Activated naive CD8-positive, alpha-beta T cell treated with anti-CD3 and anti-CD28 coated beads, Interleukin-2, amount 50 U/mL, for 24 hours (primary cell): ENCODE measurements around the gene ROCK2.
"Not testable (repeated sequence)": the region's sequence is repeated elsewhere in the genome, so short reads cannot be mapped to it uniquely, and the experiment has no call there.

Source experiments
- ATAC-seq: fragments of 150-1000 bp; cut with Tn5 transposase; one replicate; pipeline ENCODE4 v1.10.0; 2021
- DNase-seq: peaks from one replicate; pipeline ENCODE4 v3.0.0; 2021
- H3K27ac Mint-ChIP-seq: one replicate; pipeline ENCODE4 v1.8.0; 2021; ENCODE audit warnings: mild to moderate bottlenecking, mixed read lengths
- H3K27me3 Mint-ChIP-seq: one replicate; pipeline ENCODE4 v1.8.0; 2021; ENCODE audit warnings: mixed read lengths
- H3K36me3 Mint-ChIP-seq: one replicate; pipeline ENCODE4 v1.8.0; 2021; ENCODE audit warnings: low read depth, mixed read lengths
- H3K4me1 Mint-ChIP-seq: one replicate; pipeline ENCODE4 v1.8.0; 2021; ENCODE audit warnings: mixed read lengths
- H3K4me3 Mint-ChIP-seq: one replicate; pipeline ENCODE4 v1.8.0; 2021; ENCODE audit warnings: mild to moderate bottlenecking, moderate library complexity, mixed read lengths
- H3K9me3 Mint-ChIP-seq: one replicate; pipeline ENCODE4 v1.8.0; 2021; ENCODE audit warnings: mixed read lengths

Gene ROCK2

DNA sequence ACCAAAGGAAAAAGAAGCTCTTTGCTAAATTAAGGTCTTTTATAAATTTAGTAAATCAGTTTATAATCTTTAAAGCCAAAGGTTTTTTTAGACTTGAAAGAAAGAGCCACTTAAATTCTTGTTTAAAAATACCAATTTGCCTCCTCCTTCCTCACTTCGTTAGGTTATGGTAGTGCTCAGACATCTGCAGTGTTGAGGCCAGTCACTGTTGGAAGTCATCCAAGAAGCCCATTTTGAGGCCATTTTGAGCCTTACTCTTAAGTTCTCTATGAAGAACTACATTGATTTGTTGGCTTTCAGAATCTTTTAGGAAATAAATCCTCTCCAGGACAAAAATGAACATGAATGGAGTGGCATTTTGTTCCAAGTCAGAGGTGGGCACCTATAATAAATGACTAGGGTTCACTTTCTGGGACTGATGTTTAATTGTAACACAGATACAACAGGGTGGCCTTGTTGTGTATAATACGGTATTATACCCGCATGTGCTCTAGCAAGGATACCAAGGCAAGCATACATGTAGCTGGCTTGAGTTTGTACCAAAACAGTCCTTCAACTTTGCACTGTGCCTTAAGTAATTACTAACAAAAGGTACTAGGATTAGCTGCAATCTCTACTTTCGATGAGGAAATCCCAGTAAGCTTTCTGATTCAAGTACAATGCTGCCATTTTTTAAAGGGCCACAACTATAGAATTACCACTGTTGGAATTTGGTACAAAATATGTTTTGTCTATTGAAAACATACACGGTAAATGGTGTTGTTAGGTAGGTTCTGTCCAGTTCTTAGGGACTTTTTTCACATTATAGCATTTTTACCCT lies 166.4 kb downstream of the ROCK2 start:
- H3K27me3 Mint-ChIP-seq = no peaks in the 10 kb centered on the region
- ATAC-seq = no peak

DNA sequence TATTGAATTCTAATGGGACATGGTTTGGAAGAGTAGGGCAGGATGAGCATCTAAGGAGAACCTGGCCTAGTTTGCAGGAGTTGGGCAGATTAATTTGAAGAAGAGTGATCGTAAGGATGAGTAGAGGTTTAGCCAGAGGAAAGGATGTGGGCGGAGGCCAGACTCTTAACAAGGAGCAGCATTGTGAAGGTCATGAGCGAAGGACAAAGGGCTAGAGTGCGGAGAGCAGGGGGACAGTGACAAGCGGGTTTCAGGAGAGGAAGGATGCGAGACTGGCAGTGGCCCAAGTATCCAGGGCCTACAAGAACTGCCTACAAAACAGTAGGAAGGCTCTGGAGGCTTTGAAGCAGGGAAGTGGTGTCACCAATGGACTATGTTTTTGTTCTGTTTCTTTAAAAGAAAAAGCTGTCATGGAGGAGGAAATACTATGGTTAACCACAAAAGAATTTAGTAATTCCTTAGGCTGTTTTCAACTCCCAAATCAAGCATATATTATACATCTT lies 169.1 kb downstream of the ROCK2 start:
- Mint-ChIP-seq H3K27ac (peak overlapping the region; percentile 13), H3K36me3 (peaks cover 1% of the 10 kb centered on the region), H3K27me3 (no peaks in the 10 kb centered on the region), H3K4me1 (peaks cover 12% of the 10 kb centered on the region), H3K4me3 (no peak overlapping the region), H3K9me3 (no peaks in the 10 kb centered on the region)
- DNase-seq (no peak), ATAC-seq (no peak)

More for the DNA sequence above, 166.4 kb downstream of the ROCK2 start:
- Mint-ChIP-seq H3K9me3 (no peaks in the 10 kb centered on the region), H3K4me1 (peaks cover 12% of the 10 kb centered on the region), H3K4me3 (no peak overlapping the region), H3K36me3 (peaks cover 1% of the 10 kb centered on the region), H3K27ac (no peak overlapping the region)
- no peak for DNase-seq

DNA sequence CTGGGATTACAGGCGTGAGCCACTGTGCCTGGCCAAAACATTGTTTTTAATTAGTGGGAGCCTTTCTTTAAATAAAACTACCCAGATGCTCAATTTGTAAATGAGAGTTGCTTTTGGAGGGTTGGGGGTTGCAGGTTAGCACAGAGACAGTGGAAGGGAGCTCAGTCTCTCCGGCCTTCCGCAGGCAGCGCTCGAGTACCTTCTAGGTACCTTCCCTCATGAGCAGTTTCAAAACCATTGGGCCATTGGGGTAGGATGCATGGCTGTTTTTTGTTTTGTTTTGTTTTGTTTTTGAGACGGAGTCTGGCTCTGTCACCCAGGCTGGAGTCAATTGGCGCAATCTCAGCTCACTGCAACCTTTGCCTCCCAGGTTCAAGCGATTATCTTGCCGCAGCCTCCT lies 170.2 kb downstream of the ROCK2 start:
- ATAC-seq (no peak), DNase-seq (no peak)
- no peaks in the 10 kb centered on the region for H3K27me3 Mint-ChIP-seq
- H3K36me3 Mint-ChIP-seq = peaks cover 1% of the 10 kb centered on the region
- no peaks in the 10 kb centered on the region for H3K9me3 Mint-ChIP-seq
- peaks cover 12% of the 10 kb centered on the region for H3K4me1 Mint-ChIP-seq
- no peak overlapping the region for H3K4me3 Mint-ChIP-seq
- no peak overlapping the region for H3K27ac Mint-ChIP-seq

DNA sequence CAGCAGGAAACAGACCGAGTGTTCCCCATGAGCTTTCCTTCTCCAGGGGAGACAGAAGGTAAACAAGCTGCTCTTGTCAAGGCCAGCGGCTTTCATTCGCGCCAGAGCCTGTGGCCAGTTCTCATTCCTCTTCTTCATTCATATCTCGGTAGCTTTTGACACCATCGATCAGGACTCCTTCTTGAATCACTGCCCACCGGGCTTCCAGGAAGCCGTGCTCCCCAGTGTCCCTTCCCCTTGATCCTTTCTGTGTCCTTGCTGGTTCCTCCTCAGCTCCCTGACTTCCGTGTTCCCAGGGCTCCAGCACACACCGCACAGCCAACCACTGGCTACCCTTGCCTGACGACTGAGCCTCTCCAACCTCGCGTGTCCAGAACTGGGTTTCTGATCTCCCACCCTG lies 175.1 kb downstream of the ROCK2 start:
- no peak overlapping the region for H3K4me3 Mint-ChIP-seq
- H3K36me3 Mint-ChIP-seq = no peaks in the 10 kb centered on the region
- no peak for DNase-seq
- no peaks in the 10 kb centered on the region for H3K4me1 Mint-ChIP-seq
- ATAC-seq = no peak
- no peaks in the 10 kb centered on the region for H3K9me3 Mint-ChIP-seq
- no peak overlapping the region for H3K27ac Mint-ChIP-seq
- H3K27me3 Mint-ChIP-seq = no peaks in the 10 kb centered on the region

DNA sequence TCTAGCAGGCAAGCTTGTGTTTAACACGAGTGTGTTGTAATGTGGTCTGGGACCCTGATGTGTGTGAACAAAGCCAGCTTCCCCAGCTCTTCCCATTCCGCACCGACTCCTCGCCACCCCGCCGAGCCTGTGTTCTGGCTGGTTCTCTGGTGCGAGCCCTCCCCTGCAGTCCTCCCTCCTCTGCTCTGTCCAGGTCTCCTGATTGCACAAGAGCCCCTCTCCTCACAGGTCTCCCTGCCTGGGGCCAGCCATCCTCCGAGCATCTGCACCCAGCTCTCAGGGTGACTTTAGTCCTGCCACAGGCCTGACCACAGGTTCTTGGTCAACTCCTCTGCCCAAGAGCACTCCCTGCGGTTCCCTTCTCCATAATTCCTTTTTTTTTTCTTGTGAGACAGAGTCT lies 175.9 kb downstream of the ROCK2 start:
- DNase-seq = no peak
- H3K9me3 Mint-ChIP-seq = no peaks in the 10 kb centered on the region
- peaks cover 3% of the 10 kb centered on the region for H3K36me3 Mint-ChIP-seq
- no peaks in the 10 kb centered on the region for H3K27me3 Mint-ChIP-seq
- no peak overlapping the region for H3K4me3 Mint-ChIP-seq
- no peak for ATAC-seq
- no peak overlapping the region for H3K27ac Mint-ChIP-seq
- H3K4me1 Mint-ChIP-seq = no peaks in the 10 kb centered on the region

DNA sequence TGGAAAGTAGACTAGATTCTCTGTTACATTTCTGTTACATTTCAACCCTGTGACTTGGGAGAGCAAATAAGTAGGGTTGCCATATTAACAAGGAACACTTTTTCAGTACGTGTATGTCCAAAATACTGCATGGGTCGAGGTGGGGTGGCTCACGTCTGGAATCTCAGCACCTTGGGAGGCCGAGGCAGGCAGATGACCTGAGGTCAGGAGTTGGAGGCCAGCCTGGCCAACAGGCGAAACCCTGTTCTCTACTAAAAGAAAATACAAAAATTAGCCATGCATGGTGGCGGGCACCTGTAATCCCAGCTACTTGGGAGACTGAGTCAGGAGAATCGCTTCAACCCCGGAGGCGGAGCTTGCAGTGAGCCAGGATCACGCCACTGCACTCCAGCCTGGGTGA lies 178.0 kb downstream of the ROCK2 start:
- peaks cover 3% of the 10 kb centered on the region for H3K36me3 Mint-ChIP-seq
- no peak for ATAC-seq
- no peaks in the 10 kb centered on the region for H3K4me1 Mint-ChIP-seq
- H3K9me3 Mint-ChIP-seq = no peaks in the 10 kb centered on the region
- no peaks in the 10 kb centered on the region for H3K27me3 Mint-ChIP-seq
- no peak overlapping the region for H3K27ac Mint-ChIP-seq
- DNase-seq = no peak
- H3K4me3 Mint-ChIP-seq = no peak overlapping the region

DNA sequence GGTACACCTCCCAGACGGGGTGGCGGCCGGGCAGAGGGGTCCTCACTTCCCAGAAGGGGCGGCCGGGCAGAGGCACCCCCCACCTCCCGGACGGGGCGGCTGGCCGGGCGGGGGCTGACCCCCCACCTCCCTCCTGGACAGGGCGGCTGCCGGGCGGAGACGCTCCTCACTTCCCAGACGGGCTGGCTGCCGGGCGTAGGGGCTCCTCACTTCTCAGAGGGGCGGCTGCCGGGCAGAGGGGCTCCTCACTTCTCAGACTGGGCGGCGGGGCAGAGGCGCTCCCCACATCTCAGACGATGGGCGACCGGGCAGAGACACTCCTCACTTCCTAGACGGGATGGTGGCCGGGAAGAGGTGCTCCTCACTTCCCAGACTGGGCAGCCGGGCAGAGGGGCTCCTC lies 179.4 kb downstream of the ROCK2 start:
- not testable (repeated sequence) for H3K27ac Mint-ChIP-seq, DNase-seq, ATAC-seq

DNA sequence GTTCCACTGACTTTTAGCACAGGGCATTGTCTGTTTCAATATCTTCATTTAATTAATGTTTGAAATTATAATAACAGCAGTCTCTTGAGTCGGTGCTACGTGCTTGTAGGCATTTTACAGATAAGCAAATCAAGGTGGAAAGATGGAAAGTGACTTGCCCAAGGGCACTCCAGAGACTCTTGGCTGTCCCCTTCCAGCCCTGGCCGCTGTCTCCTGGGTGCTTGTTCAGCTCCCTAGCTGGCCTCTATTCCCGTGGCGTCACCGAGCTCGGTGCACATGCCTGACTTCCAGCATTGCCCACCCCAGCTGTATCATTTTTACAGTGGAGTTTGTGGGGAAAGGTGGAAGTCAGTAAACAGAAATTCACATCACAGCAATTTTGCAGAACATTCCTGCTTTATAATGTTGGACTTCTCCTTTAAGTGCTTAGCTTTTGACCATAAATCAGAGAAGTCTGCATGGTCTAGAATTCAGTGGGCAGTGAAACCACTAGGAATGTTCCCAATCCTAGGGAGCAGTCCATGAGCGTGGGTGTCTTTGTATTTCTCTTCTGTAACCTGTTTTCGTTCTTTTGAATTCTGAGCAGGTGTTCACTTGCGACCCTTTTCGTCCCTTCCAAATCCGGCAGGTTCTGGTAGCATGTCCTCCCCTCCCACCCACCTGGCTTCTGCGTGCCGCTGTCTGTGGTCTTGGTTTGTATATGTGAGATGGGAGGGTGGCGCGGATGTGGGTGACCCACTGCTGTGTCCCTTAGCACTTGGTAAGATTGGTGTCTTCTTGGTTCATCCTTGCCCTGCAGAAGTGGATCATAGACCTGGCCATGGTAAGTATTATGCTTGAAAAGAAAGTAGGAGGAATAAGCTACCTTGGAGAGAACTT lies 180.8 kb downstream of the ROCK2 start:
- H3K27me3 Mint-ChIP-seq = no peaks in the 10 kb centered on the region
- no peak overlapping the region for H3K27ac Mint-ChIP-seq
- H3K36me3 Mint-ChIP-seq = peaks cover 3% of the 10 kb centered on the region
- no peaks in the 10 kb centered on the region for H3K9me3 Mint-ChIP-seq
- H3K4me3 Mint-ChIP-seq = no peak overlapping the region
- DNase-seq (no peak), ATAC-seq (no peak)
- peaks cover 12% of the 10 kb centered on the region for H3K4me1 Mint-ChIP-seq

More for the DNA sequence above, 179.4 kb downstream of the ROCK2 start:
- peaks cover 12% of the 10 kb centered on the region for H3K4me1 Mint-ChIP-seq
- H3K36me3 Mint-ChIP-seq, H3K9me3 Mint-ChIP-seq, H3K27me3 Mint-ChIP-seq, H3K4me3 Mint-ChIP-seq: not testable (repeated sequence)

DNA sequence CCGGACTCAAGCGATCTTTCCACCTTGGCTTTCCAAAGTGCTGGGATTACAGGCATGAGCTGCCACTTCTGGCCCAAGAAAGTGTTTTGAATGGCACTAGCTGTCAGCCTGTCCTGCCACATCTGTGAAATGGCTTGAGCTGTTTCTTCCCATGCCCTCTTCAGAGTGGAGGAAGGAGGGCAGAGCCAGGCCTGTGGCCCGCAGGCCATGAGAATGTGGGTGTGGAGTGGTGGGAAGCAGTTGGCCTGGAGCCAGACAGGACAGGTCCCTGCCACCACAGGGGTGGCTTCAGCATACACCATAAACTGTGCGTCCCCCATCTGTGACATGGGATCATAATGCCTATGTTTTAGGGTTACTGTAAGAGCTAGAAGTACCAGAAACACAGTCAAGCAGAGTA lies 182.7 kb downstream of the ROCK2 start:
- Mint-ChIP-seq H3K9me3 (no peaks in the 10 kb centered on the region), H3K4me3 (no peak overlapping the region), H3K27me3 (no peaks in the 10 kb centered on the region), H3K36me3 (peaks cover 3% of the 10 kb centered on the region), H3K4me1 (peaks cover 12% of the 10 kb centered on the region), H3K27ac (no peak overlapping the region)
- no peak for ATAC-seq
- no peak for DNase-seq

DNA sequence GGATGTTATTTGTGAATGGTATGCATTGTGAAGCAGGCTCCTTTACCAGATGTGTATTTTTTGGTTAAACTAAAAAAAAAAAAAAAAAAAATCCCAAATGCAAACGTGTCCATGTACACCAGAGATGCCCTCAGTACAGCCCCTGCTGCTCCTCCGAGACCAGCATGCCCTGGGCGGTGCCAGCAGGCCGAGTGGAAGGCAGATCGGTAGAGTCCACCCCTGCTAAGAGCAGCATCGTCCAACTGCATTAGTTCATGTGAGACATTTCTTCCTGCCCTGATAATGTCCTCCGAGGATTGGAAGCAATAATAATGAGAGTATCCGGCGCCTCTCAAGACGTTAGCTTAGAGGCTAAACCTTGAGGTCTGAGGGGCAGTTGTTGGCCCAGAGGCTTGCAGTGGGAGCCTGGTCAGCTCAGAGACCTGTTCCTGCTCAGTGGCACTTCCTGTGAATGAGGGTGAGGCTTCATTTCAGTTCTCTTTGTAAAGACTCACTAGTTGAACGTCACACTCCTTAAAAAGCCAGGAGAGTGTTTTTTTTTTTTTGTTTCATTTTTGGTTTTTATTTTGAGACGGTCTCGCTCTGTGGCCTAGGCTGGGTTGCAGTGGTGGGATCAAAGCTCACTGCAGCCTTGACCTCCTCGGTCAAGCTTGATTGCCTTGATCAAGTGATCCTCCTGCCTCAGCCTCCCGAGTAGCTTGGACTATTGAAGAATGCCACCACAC lies 183.5 kb downstream of the ROCK2 start:
- Mint-ChIP-seq H3K27me3 (no peaks in the 10 kb centered on the region), H3K4me3 (peak overlapping the region; percentile 36), H3K36me3 (peaks cover 3% of the 10 kb centered on the region), H3K27ac (peak overlapping the region; percentile 62), H3K9me3 (no peaks in the 10 kb centered on the region), H3K4me1 (peaks cover 15% of the 10 kb centered on the region)
- ATAC-seq (peak; percentile 45), DNase-seq (no peak)

DNA sequence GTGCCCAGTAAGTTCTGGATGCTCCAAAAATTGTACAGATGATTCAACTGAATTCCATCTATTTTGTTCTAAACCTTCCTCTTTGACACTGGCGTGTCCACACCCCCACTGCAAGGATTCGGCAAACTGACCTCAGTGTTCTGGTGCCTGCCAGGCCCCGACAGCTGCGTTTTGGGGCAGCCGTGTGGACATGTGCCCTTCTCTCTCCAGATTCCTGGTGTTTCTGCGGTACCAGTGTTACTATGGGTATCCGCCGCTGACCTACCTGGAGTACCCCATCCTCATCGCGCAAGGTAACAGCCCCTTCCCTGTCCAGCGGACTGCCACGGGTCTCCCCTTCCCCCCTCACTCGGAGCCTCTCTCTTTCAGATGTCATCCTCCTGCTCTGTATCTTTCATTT lies 184.2 kb downstream of the ROCK2 start:
- Mint-ChIP-seq H3K9me3 (no peaks in the 10 kb centered on the region), H3K4me3 (no peak overlapping the region)

DNA sequence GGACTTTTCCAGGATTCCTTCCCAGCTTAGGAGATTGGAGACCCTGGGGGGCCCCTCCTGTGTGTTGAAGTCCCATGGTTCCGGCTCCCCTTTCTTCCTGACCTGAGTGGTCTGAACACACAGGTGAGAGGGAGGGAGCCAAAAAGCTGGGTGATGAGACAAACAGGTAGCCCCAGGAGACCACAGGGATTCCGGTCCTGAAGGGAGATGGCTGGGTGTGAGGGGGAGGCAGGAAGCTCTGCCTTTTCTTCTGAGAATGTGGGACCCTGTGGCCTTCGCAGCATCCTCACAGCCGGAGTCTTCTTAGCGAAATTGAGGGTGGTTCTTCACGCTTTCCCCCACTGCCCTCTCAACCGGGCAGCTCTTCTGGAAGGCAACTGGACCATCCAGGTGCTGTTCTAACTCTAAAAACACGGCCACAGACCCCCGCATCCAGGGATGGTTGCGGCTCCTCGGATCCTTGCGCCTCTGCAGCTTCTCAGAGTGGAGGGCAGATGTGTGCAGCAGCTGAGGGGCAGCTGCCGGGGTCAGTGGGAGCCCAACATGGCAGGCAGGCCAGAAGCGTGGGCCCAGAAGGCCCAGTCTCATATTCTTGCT lies 184.8 kb downstream of the ROCK2 start:
- H3K27me3 Mint-ChIP-seq = no peaks in the 10 kb centered on the region
- H3K4me3 Mint-ChIP-seq = no peak overlapping the region
- DNase-seq = no peak
- peaks cover 16% of the 10 kb centered on the region for H3K4me1 Mint-ChIP-seq
- H3K27ac Mint-ChIP-seq = no peak overlapping the region
- H3K9me3 Mint-ChIP-seq = no peaks in the 10 kb centered on the region
- ATAC-seq = no peak
- H3K36me3 Mint-ChIP-seq = peaks cover 3% of the 10 kb centered on the region

More for the DNA sequence above, 184.2 kb downstream of the ROCK2 start:
- Mint-ChIP-seq H3K27ac (no peak overlapping the region), H3K4me1 (peaks cover 16% of the 10 kb centered on the region), H3K36me3 (peaks cover 3% of the 10 kb centered on the region), H3K27me3 (no peaks in the 10 kb centered on the region)
- no peak for DNase-seq
- ATAC-seq = no peak

DNA sequence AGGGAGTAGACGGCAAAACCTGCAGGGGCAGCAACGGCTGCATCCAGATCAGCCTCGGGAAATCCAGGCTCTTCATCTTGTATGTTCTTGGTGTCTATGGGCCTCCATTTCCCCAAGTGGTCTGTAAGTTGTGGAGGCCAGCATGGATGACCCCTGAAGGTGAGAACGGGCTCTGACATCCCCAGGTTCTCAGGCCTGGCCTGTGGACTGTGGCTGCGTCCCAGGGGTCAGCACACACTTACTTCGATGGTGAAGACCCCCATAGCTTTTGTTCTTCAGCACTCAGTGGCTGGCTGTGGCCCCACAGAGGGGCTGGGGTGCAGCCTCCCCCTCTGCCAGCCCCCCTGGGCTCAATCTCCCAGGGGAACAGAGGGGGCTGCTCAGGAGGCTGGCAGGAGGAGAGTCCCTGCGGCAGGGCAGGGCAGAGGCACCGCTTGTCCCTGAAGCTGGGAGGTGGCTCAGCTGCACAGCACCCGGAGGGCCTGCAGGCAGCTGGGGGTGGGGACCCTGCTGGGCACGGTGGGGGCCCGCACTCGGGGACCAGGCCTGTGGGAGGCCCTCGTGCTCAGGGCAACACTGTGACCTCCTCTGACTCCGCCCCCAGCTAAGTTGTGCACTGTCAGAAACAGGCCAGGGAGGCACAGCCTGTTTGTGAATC lies 185.4 kb downstream of the ROCK2 start:
- H3K36me3 Mint-ChIP-seq = peaks cover 3% of the 10 kb centered on the region
- no peaks in the 10 kb centered on the region for H3K9me3 Mint-ChIP-seq
- ATAC-seq (no peak), DNase-seq (no peak)
- no peaks in the 10 kb centered on the region for H3K27me3 Mint-ChIP-seq
- H3K4me3 Mint-ChIP-seq = no peak overlapping the region
- H3K4me1 Mint-ChIP-seq = peaks cover 22% of the 10 kb centered on the region
- no peak overlapping the region for H3K27ac Mint-ChIP-seq

DNA sequence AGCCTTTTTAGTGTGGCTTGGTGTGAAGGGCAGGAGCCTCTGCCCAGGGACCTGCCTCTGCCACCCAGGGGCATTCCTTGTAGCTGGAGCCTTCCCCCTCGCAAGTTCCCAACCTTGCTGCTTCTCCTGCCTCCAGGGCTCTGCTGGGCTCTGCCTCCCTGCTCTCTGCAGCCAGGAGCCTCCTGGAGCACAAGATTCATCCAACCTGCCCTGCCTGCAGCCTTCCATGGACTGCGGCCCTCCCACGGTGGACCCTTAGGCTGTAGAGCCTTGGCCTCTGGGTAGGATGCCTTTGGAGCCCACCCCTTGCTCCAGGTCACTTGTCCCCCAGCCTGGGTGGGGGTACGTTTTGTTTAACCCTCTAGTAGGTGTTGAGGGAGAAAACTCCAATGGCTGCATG lies 186.7 kb downstream of the ROCK2 start:
- Mint-ChIP-seq H3K4me1 (peaks cover 22% of the 10 kb centered on the region), H3K4me3 (no peak overlapping the region), H3K9me3 (no peaks in the 10 kb centered on the region), H3K27me3 (no peaks in the 10 kb centered on the region), H3K27ac (no peak overlapping the region), H3K36me3 (no peaks in the 10 kb centered on the region)
- ATAC-seq (no peak), DNase-seq (no peak)
